Epidermal melanocyte (primary cell): Measurements from ENCODE around the gene FAM83C.

ENCODE experiments used
- DNase-seq: peaks from one replicate; pipeline ENCODE4 v3.0.0; 2011; ENCODE audit warnings: low spot score; ENCODE audit not compliant: insufficient read length

FAM83C gene

GRCh38 chr20:35284267-35284991, 7.8 kb downstream of the FAM83C start, which contains the start of gene EIF6:
Gene EIF6 (minus strand): TSS chr20:35284772. CDS start chr20:35284487, 285 bp downstream.
- DNase-seq = peak; percentile 94

DNA sequence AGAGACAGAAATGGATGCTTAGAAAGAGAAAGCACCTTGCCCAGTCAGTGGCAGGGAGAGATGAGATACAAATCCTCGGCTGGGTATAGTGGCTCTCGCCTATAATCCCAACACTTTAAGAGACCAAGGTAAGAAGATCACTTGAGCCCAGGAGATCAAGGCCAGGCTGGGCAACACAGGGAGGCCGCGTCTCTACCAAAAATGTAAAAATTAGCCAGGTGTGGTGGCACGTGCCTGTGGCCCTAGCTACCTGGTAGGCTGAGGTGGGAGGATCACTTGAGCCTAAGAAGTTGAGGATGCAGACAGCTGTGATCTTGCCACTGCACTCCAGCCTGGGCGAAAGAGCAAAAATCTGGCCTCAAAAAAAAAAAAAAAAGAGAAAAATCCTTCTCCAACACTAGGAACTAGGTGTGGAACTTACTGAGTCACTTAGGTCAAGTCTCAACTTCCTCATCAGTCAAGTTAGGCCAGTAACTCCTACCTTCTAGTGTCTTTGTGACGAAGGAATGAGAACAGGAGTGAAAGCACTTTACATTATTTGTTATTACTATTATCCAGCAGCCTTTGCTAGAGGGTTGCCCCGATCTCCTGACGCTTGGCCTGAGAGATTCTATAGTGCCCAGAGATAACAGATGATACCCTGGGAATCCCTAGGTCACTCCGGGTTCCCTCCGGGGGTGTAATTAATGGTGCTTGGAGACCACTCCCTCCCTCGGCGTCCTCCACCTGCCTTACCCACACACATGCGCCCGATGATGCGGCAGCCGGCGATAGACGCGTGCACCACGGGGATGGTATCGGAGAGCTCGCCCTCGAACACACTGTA, 8.6 kb downstream of the FAM83C start:
- no peak for DNase-seq

DNA sequence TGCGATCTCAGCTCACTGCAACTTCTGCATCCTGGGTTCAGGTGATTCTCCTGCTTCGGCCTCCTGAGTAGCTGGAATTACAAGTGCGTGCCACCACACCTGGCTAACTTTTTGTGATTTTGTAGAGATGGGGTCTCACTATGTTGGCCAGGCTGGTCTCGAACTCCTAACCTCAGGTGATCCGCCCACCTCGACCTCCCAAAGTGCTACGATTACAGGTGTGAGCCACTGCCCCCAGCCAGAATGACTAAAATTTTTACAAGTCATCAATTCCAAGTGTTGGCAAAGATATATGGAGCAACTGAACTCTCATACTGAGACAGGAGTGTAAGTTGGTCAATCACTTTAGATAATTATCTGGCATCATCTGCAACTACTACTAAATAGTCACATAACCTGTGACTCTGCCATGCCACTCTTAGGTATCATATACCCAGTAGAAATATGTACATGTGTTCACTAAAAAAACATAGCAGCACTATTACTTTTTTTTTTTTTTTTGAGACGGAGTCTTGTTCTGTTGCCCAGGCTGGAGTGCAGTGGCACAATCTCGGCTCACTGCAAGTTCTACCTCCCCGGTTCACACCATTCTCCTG, 10.6 kb downstream of the FAM83C start:
- no peak for DNase-seq

- DNase-seq = no peak
These were observed 11.7 kb downstream of the FAM83C start for GRCh38 chr20:35280523-35280922.

GRCh38 chr20:35279533-35280174, 12.6 kb downstream of the FAM83C start:
- no peak for DNase-seq

GRCh38 chr20:35279040-35279439, 13.2 kb downstream of the FAM83C start:
- no peak for DNase-seq

- peak; percentile 84 for DNase-seq
These were observed 14.5 kb downstream of the FAM83C start, which contains the start of gene MMP24OS for GRCh38 chr20:35277531-35278395. Gene MMP24OS (minus strand): TSS chr20:35278122. CDS start chr20:35277929, 193 bp downstream.

DNA sequence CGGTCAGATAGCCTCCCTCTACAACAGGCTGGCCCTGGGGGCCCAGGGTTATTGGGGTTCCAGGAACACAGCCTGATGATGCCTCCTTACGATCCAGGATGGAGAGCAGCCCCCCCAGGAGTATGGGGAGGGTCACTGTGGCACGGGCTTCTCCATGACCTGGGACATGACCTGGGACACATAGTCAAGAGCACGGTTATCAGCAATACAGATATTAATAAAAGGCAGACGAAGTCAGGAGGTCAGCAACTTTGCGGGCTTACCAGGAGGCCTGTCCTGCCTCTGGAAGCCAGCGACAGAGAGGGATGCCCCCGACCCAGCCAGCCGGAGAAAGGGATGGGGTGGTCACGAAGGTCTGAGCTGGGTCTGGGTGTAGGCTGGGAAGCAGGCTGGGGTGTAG, 15.1 kb downstream of the FAM83C start:
- no peak for DNase-seq

- no peak for DNase-seq
These were observed 15.8 kb downstream of the FAM83C start for GRCh38 chr20:35276408-35276807.

- no peak for DNase-seq
These were observed 16.4 kb downstream of the FAM83C start for GRCh38 chr20:35275741-35276251.

DNA sequence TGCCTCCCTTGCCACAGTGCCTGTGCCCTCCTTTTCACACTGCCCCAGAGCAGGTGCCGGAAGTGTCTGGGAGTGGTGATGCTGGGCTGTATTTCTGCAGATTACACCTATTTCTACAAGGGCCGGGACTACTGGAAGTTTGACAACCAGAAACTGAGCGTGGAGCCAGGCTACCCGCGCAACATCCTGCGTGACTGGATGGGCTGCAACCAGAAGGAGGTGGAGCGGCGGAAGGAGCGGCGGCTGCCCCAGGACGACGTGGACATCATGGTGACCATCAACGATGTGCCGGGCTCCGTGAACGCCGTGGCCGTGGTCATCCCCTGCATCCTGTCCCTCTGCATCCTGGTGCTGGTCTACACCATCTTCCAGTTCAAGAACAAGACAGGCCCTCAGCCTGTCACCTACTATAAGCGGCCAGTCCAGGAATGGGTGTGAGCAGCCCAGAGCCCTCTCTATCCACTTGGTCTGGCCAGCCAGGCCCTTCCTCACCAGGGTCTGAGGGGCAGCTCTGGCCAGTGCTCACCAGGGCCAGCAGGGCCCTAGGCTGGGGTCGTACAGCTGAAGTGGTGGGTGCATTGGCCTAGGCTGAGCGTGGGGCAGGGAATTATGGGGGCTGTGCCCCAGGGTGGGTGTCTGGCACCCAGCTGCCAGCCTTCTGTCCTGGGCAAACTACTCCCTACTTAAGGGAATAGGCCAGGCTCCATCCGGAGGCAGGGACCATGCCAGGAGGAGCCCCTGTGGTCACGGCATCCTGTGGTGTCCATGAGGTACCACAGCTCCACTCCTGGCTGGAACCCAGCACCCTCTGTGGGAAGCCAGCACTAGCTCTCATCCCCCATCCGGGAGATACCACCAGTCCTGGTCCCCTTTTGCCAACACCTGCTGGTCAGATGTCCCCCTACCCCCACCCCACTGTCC, 17.8 kb downstream of the FAM83C start:
- DNase-seq = no peak

GRCh38 chr20:35273449-35274171, 18.6 kb downstream of the FAM83C start:
- DNase-seq = no peak

GRCh38 chr20:35271904-35272303, 20.3 kb downstream of the FAM83C start:
- DNase-seq = no peak

- DNase-seq = no peak
These were observed 20.9 kb downstream of the FAM83C start for GRCh38 chr20:35271073-35271882.

- DNase-seq = no peak
These were observed 22.0 kb downstream of the FAM83C start for GRCh38 chr20:35270021-35270902.

GRCh38 chr20:35269055-35269781, 23.0 kb downstream of the FAM83C start:
- peak; percentile 63 for DNase-seq
